H9 (cell line): ENCODE measurements around the gene CDR2. TPM values are rescaled to one million over a fixed set of nuclear protein-coding genes. Genes with fewer than 3 reads are reported as not detected.

ENCODE experiments used
- DNase-seq: peaks from one replicate; pipeline ENCODE4 v3.0.0-alpha.2; 2017
- H2AFZ ChIP-seq: one replicate; pipeline ENCODE4 v1.6.1; 2013; ENCODE audit warnings: mild to moderate bottlenecking, low read length, control low read depth, moderate library complexity
- H2AK5ac ChIP-seq: 2 replicates; pipeline ENCODE4 v1.6.1; 2013; ENCODE audit warnings: low read length, control low read depth, mixed read lengths; ENCODE audit not compliant: insufficient read length
- H2BK120ac ChIP-seq: one replicate; pipeline ENCODE4 v1.6.1; 2013; ENCODE audit warnings: low read depth, mild to moderate bottlenecking, low read length, control low read depth, inconsistent platforms; ENCODE audit not compliant: poor library complexity, severe bottlenecking
- H2BK12ac ChIP-seq: 2 replicates; pipeline ENCODE4 v1.6.1; 2013; ENCODE audit warnings: low read length, control low read depth, mixed read lengths, low read depth; ENCODE audit not compliant: insufficient read length
- H2BK15ac ChIP-seq: 2 replicates; pipeline ENCODE4 v1.6.1; 2013; ENCODE audit warnings: low read depth, low read length, control low read depth
- H2BK20ac ChIP-seq: one replicate; pipeline ENCODE4 v1.6.1; 2013; ENCODE audit warnings: low read depth, mild to moderate bottlenecking, low read length, control low read depth, inconsistent platforms; ENCODE audit not compliant: poor library complexity, severe bottlenecking
- H2BK5ac ChIP-seq: 2 replicates; pipeline ENCODE4 v1.6.1; 2013; ENCODE audit warnings: low read length, control low read depth, mixed read lengths; ENCODE audit not compliant: insufficient read length
- H3K14ac ChIP-seq: 2 replicates; pipeline ENCODE4 v1.6.1; 2013; ENCODE audit warnings: low read length, control low read depth; ENCODE audit not compliant: insufficient read depth
- H3K18ac ChIP-seq: 2 replicates; pipeline ENCODE4 v1.6.1; 2013; ENCODE audit warnings: low read depth, mild to moderate bottlenecking, mixed read lengths, low read length, control low read depth; ENCODE audit not compliant: insufficient read length
- H3K23ac ChIP-seq: 2 replicates; pipeline ENCODE4 v1.6.1; 2013; ENCODE audit warnings: low read length, control low read depth, mixed read lengths, low read depth; ENCODE audit not compliant: insufficient read length
- H3K23me2 ChIP-seq: 2 replicates; pipeline ENCODE4 v1.6.1; 2013; ENCODE audit warnings: low read depth, mild to moderate bottlenecking, mixed read lengths, low read length, control low read depth; ENCODE audit not compliant: insufficient read length, poor library complexity, severe bottlenecking
- H3K27ac ChIP-seq: 2 replicates; pipeline ENCODE4 v1.5.1; 2013; ENCODE audit warnings: low read length, control low read depth, mixed read lengths, low read depth; ENCODE audit not compliant: insufficient read length
- H3K27me3 ChIP-seq: 2 replicates; pipeline ENCODE4 v1.6.1; 2013; ENCODE audit warnings: low read length, control low read depth, inconsistent platforms; ENCODE audit not compliant: insufficient read depth
- H3K4ac ChIP-seq: 2 replicates; pipeline ENCODE4 v1.6.1; 2013; ENCODE audit warnings: low read depth, mild to moderate bottlenecking, control low read depth, inconsistent platforms, low read length, moderate library complexity
- H3K4me1 ChIP-seq: 2 replicates; pipeline ENCODE4 v1.6.1; 2013; ENCODE audit warnings: low read length, control low read depth, inconsistent platforms; ENCODE audit not compliant: insufficient read depth
- H3K4me2 ChIP-seq: 2 replicates; pipeline ENCODE4 v1.6.1; 2013; ENCODE audit warnings: low read length, control low read depth, mixed read lengths; ENCODE audit not compliant: insufficient read length, insufficient read depth
- H3K56ac ChIP-seq: 2 replicates; pipeline ENCODE4 v1.6.1; 2013; ENCODE audit warnings: low read depth, mild to moderate bottlenecking, mixed read lengths, low read length, control low read depth; ENCODE audit not compliant: insufficient read length
- H3K79me1 ChIP-seq: 2 replicates; pipeline ENCODE4 v1.6.1; 2013; ENCODE audit warnings: low read depth, mild to moderate bottlenecking, moderate library complexity, low read length, control low read depth, inconsistent platforms; ENCODE audit not compliant: insufficient read depth, poor library complexity, severe bottlenecking
- H3K79me2 ChIP-seq: 2 replicates; pipeline ENCODE4 v1.6.1; 2013; ENCODE audit warnings: low read length, control low read depth, inconsistent platforms; ENCODE audit not compliant: insufficient read depth
- H3K9ac ChIP-seq: 2 replicates; pipeline ENCODE4 v1.6.1; 2013; ENCODE audit warnings: low read length, control low read depth, mixed read lengths; ENCODE audit not compliant: insufficient read length; ENCODE audit errors: extremely low read depth
- H3K9me3 ChIP-seq: one replicate; pipeline ENCODE4 v1.6.1; 2013; ENCODE audit warnings: low read depth, low read length, inconsistent platforms; ENCODE audit not compliant: control insufficient read depth
- H3T11ph ChIP-seq: one replicate; pipeline ENCODE4 v1.6.1; 2013; ENCODE audit warnings: mild to moderate bottlenecking, low read length, control low read depth, inconsistent platforms
- H4K20me1 ChIP-seq: one replicate; pipeline ENCODE4 v1.6.1; 2013; ENCODE audit not compliant: control insufficient read depth, insufficient read length, insufficient read depth
- H4K5ac ChIP-seq: 2 replicates; pipeline ENCODE4 v1.6.1; 2013; ENCODE audit warnings: low read depth, mild to moderate bottlenecking, mixed read lengths, low read length, control low read depth; ENCODE audit not compliant: insufficient read length
- H4K8ac ChIP-seq: replicated peaks from 2 replicates; pipeline ENCODE4 v1.6.1; 2013; ENCODE audit warnings: low read length, control low read depth, mixed read lengths, low read depth; ENCODE audit not compliant: insufficient read length
- H4K91ac ChIP-seq: 2 replicates; pipeline ENCODE4 v1.6.1; 2013; ENCODE audit warnings: low read depth, mild to moderate bottlenecking, moderate library complexity, mixed read lengths, low read length, control low read depth; ENCODE audit not compliant: insufficient read length
- H3K27ac Mint-ChIP-seq, 3 experiments: 2 replicates in 2 of 3; 3 replicates in 1 of 3; pipeline ENCODE4 v1.8.0; 2020 to 2021; ENCODE audit warnings: mixed read lengths in 3 of 3, mild to moderate bottlenecking in 1 of 3, moderate library complexity in 1 of 3
- H3K27me3 Mint-ChIP-seq: 2 replicates; pipeline ENCODE4 v1.8.0; 2021; ENCODE audit warnings: low read depth, mild to moderate bottlenecking, moderate library complexity, mixed read lengths
- H3K36me3 Mint-ChIP-seq, 3 experiments: 2 replicates in 2 of 3; 3 replicates in 1 of 3; pipeline ENCODE4 v1.8.0; 2020 to 2021; ENCODE audit warnings: low read depth in 3 of 3, mixed read lengths in 3 of 3; ENCODE audit not compliant: insufficient read depth in 1 of 3
- H3K4me1 Mint-ChIP-seq, 2 experiments: 2 replicates each; pipeline ENCODE4 v1.8.0; 2020; ENCODE audit warnings: mixed read lengths in 2 of 2
- H3K4me3 Mint-ChIP-seq, 2 experiments: 2 replicates in 1 of 2; 3 replicates in 1 of 2; pipeline ENCODE4 v1.8.0; 2020 to 2021; ENCODE audit warnings: mild to moderate bottlenecking in 2 of 2, mixed read lengths in 2 of 2, moderate library complexity in 1 of 2
- H3K9me3 Mint-ChIP-seq, 2 experiments: 2 replicates in 1 of 2; 3 replicates in 1 of 2; pipeline ENCODE4 v1.8.0; 2020; ENCODE audit warnings: mild to moderate bottlenecking in 2 of 2, mixed read lengths in 2 of 2, moderate library complexity in 1 of 2
- CTCF ChIP-seq: fragments of 200-600 bp; sonication (generic); conservative IDR thresholded peaks from 3 replicates; pipeline ENCODE4 v1.8.0; 2021; ENCODE audit warnings: antibody characterized with exemption, mild to moderate bottlenecking
- WGBS: extraction: QIAGEN DNeasy Blood & Tissue Kit; methylation state at CpG from one replicate; pipeline ENCODE4 v1.1.7; 2013; ENCODE audit warnings: missing lambda C conversion rate, low lambda C conversion rate, mixed read lengths; ENCODE audit not compliant: insufficient read length; ENCODE audit errors: extremely low coverage; 5-methylcytosine and 5-hydroxymethylcytosine counted together
- total RNA-seq: library from RNA; stranded (reverse); gene quantifications from 2 replicates; pipeline ENCODE4 v1.2.1, GENCODE V29; 2021

The CDR2 gene
- total RNA-seq, 1 experiment from 2014 or later = 33.4 TPM

GRCh38 chr16:22330326-22330725 is 44.1 kb downstream of the CDR2 start:
- Histone ChIP-seq H3K79me1 (no peaks in the 10 kb centered on the region), H2BK120ac (no peak overlapping the region), H4K20me1 (no peaks in the 10 kb centered on the region), H4K91ac (no peak overlapping the region), H3K9ac (no peak overlapping the region), H3K9me3 (no peaks in the 10 kb centered on the region), H3T11ph (no peak overlapping the region), H3K79me2 (no peaks in the 10 kb centered on the region), H2BK20ac (no peak overlapping the region), H2BK15ac (no peak overlapping the region), H2BK5ac (no peak overlapping the region), H3K4me2 (no peak overlapping the region), H3K27ac (no peak overlapping the region), H3K23ac (no peak overlapping the region), H4K8ac (no peak overlapping the region), H3K18ac (no peak overlapping the region), H3K23me2 (no peaks in the 10 kb centered on the region), H4K5ac (no peak overlapping the region), H3K4me1 (no peaks in the 10 kb centered on the region), H3K4ac (no peak overlapping the region), H3K56ac (no peak overlapping the region), H2AFZ (no peak overlapping the region), H3K14ac (no peak overlapping the region), H2BK12ac (no peak overlapping the region), H2AK5ac (no peak overlapping the region), H3K27me3 (no peaks in the 10 kb centered on the region)
- WGBS = no CpG with 5 or more reads among the region's 4 CpGs
- Mint-ChIP-seq H3K4me3 (no peak overlapping the region), H3K27ac (no peak overlapping the region; a peak in 1 of 7 replicates), H3K27me3 (no peaks in the 10 kb centered on the region; the same call in none of the 2 replicates), H3K36me3 (peaks cover 42 to 92% (median 77%) of the 10 kb centered on the region in 3 experiments), H3K9me3 (no peaks in the 10 kb centered on the region), H3K4me1 (no peaks in the 10 kb centered on the region)
- no peak for TF ChIP-seq CTCF
- DNase-seq = no peak
